Body of pancreas (tissue), 4 donors: ENCODE measurements around the gene CXCL6.

Experiments used
- CTCF ChIP-seq, 7 experiments: fragments of 450-650 bp in 4 of 7; fragments of 200-600 bp in 3 of 7; sonication (generic) in 3 of 7; IDR thresholded peaks; one replicate each; pipeline ENCODE4 v1.5.1; 2016 to 2019; ENCODE audit warnings: antibody characterized with exemption in 7 of 7
- POLR2A ChIP-seq, 3 donors: fragments of 450-650 bp; IDR thresholded peaks; one replicate each; pipeline ENCODE4 v1.6.1; 2016; ENCODE audit warnings: antibody characterized with exemption in 3 of 3, mild to moderate bottlenecking in 2 of 3

- no peak for TF ChIP-seq CTCF (IDR thresholded peaks at IDR 0.05)
- TF ChIP-seq POLR2A (IDR thresholded peaks at IDR 0.05): no peak
Observed at GRCh38 chr4:73839715-73840114, 3.2 kb downstream of the CXCL6 start.
